Stimulated activated memory B cell treated with anti-CD40 and anti-IgM and Interleukin-4, amounts not matched to agents 10 μg/mL and 1 μg/mL and 100 μg/mL, for 72 hours (primary cell): ENCODE results near the gene LRP11.
"Not testable (repeated sequence)": the region's sequence is repeated elsewhere in the genome, so short reads cannot be mapped to it uniquely, and the experiment has no call there.

ENCODE experiments used
- ATAC-seq: fragments of 150-1000 bp; cut with Tn5 transposase; 2 replicates; pipeline ENCODE4 v1.10.0; 2021
- H3K27ac Mint-ChIP-seq: one replicate; pipeline ENCODE4 v1.8.0; 2022; ENCODE audit warnings: mild to moderate bottlenecking, mixed read lengths
- H3K27me3 Mint-ChIP-seq: one replicate; pipeline ENCODE4 v1.8.0; 2022; ENCODE audit warnings: mixed read lengths
- H3K36me3 Mint-ChIP-seq: one replicate; pipeline ENCODE4 v1.8.0; 2022; ENCODE audit warnings: mixed read lengths
- H3K4me1 Mint-ChIP-seq: one replicate; pipeline ENCODE4 v1.8.0; 2022; ENCODE audit warnings: mixed read lengths
- H3K4me3 Mint-ChIP-seq: one replicate; pipeline ENCODE4 v1.8.0; 2022; ENCODE audit warnings: mild to moderate bottlenecking, moderate library complexity, mixed read lengths
- H3K9me3 Mint-ChIP-seq: one replicate; pipeline ENCODE4 v1.8.0; 2022; ENCODE audit warnings: mixed read lengths

Gene LRP11, protein sequence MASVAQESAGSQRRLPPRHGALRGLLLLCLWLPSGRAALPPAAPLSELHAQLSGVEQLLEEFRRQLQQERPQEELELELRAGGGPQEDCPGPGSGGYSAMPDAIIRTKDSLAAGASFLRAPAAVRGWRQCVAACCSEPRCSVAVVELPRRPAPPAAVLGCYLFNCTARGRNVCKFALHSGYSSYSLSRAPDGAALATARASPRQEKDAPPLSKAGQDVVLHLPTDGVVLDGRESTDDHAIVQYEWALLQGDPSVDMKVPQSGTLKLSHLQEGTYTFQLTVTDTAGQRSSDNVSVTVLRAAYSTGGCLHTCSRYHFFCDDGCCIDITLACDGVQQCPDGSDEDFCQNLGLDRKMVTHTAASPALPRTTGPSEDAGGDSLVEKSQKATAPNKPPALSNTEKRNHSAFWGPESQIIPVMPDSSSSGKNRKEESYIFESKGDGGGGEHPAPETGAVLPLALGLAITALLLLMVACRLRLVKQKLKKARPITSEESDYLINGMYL

DNA sequence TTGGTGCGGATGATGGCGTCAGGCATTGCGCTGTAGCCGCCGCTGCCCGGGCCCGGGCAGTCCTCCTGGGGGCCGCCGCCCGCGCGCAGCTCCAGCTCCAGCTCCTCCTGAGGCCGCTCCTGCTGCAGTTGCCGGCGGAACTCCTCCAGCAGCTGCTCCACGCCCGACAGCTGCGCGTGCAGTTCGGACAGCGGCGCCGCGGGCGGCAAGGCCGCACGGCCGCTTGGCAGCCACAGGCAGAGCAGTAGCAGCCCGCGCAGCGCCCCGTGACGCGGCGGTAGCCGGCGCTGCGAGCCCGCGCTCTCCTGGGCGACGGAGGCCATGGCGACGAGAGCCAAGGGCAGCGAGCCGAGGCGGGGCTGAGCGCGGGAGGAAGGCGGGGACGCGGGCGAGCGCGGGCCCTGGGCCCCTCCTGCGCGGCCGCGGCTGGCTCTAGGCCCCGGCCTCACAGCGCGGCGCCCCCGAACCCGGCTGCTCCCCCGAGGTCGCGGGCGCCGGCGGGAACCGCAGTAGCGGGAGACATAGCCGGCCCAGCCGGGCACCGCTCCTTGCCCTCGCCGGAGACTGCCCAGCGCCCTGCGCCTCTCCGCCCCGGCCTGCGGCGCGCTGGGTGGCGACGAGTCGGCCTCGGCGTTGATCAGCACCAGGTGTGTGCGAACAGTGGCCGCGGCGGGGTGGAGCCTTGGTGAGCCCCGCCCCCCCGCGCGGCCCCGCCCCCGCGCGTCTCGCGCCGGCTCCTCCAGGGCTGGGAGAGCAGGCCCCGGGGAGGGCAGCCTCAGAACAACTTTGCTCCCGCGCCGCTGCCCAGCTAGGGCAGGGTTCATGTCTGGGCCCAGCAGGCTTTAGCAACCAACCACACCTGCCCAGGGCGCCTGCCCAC is at the start of gene LRP11:
LRP11 (minus strand) TSS at position 662 of the 880 bp plus-strand sequence; CDS start at position 323, 339 bp downstream.
- H3K4me3 Mint-ChIP-seq: peak within 1 kb of the TSS; percentile 74
- peaks cover 13% of the 10 kb centered on the region for H3K4me1 Mint-ChIP-seq
- H3K36me3 Mint-ChIP-seq: no peaks in the 10 kb centered on the region

DNA sequence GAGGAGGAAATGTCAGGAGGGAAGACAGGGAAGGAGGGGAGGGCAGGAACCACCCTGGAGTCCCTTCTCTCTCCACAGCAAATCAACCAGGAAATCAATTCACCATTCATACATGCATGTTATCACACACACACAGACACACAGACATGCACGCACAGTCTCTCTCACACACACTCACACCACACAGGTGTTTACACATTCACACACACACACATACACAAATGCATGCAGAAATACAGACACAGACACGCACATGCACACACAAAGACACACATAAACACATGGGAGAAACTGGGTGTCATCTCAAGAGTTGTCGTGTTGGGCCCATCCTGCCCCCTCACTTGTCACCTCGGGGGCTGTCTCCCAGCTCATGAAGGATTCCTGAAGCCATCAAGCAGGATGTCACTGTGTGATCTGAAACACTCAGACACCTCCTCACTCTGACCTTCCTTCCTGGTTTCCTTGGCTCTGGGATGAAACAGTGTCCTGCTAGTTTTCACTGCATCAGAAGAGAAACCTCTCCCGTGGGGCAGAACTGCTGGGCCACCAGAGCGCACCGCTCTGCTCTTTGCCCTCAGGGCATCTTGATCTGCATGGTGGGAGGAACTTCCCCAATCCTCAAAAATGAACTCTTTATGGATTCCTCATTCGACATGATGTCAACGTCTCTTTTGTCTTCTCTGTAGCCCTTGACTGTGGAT is 49.5 kb upstream of the LRP11 start:
- Mint-ChIP-seq H3K27ac (no peak overlapping the region), H3K4me1 (peaks cover 10% of the 10 kb centered on the region), H3K36me3 (no peaks in the 10 kb centered on the region), H3K9me3 (peaks cover 4% of the 10 kb centered on the region), H3K4me3 (no peak overlapping the region), H3K27me3 (peaks cover 27% of the 10 kb centered on the region)
- no peak for ATAC-seq

More for the DNA sequence above, at the start of gene LRP11:
- H3K27ac Mint-ChIP-seq: no peak within 1 kb of the TSS
- ATAC-seq: peak; percentile 94
- H3K27me3 Mint-ChIP-seq: peaks cover 19% of the 10 kb centered on the region
- no peaks in the 10 kb centered on the region for H3K9me3 Mint-ChIP-seq

DNA sequence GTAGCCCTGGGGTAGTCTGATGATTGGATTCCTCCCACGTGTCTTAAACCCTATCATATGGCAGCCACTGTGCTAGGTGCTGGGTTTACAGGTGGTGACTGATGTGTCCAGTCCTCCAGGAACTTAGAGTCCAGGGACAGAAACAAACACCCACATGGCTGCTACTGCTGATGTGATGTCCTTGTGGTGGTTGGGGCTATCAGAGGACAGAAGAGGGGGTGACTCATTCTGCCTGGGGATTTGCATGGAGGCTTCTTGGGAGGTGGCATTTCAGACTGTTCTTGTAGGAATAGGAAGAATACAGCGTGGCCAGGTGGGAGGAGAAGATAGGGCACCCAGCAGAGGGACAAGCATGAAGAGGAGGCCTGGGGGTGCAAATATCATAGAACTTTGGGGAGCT is 48.9 kb upstream of the LRP11 start:
- Mint-ChIP-seq H3K36me3 (peaks cover 2% of the 10 kb centered on the region), H3K27ac (no peak overlapping the region), H3K27me3 (peaks cover 27% of the 10 kb centered on the region), H3K4me3 (no peak overlapping the region), H3K9me3 (peaks cover 6% of the 10 kb centered on the region), H3K4me1 (peaks cover 6% of the 10 kb centered on the region)
- ATAC-seq: no peak

DNA sequence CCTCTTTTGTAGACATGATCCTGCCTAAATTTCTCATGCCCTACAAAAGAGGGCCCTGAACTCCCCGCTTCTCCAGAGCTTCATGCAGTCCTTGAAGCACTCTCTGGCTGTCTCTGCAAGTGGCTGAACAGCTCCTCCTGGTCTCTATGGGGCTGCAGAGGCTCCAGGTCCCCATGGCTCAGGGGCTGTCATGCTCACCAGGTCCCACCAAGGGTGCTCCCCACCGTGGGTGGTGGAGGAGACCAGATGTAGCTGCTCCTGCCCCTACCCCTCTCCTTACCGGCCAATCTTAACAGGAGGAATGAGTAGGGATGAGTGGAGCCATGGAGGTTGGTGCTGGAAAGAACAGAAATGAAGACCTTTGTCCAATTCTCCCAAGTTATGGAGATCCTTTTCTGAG is 48.5 kb upstream of the LRP11 start:
- not testable (repeated sequence) for H3K4me3 Mint-ChIP-seq, H3K27ac Mint-ChIP-seq, H3K36me3 Mint-ChIP-seq, H3K4me1 Mint-ChIP-seq, H3K9me3 Mint-ChIP-seq, ATAC-seq
- H3K27me3 Mint-ChIP-seq: peaks cover 27% of the 10 kb centered on the region

DNA sequence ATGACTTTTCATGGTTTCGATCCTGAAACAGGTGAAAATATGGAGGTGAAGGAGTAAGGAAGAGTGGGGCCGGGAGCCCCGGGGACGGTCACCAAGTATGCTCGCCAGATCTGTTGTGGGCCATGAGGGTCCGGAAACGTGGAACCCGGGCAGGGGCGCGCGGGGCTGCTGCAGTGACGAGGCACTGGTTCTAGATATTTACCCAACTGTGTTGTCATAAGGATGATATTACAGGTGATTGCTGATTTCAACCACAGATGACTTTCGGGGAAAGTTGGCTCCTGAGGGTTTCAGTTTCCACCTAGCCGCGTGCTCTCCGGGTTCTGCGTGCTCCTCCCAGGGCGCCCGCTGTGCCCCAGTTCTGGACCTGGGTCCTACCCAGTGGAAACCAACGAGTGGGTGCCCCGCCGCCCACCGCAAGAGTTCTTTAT is 46.6 kb upstream of the LRP11 start:
- Mint-ChIP-seq H3K4me1 (no peaks in the 10 kb centered on the region), H3K36me3 (peaks cover 11% of the 10 kb centered on the region), H3K27ac (no peak overlapping the region), H3K9me3 (peaks cover 16% of the 10 kb centered on the region), H3K4me3 (no peak overlapping the region), H3K27me3 (peaks cover 27% of the 10 kb centered on the region)
- ATAC-seq: no peak

DNA sequence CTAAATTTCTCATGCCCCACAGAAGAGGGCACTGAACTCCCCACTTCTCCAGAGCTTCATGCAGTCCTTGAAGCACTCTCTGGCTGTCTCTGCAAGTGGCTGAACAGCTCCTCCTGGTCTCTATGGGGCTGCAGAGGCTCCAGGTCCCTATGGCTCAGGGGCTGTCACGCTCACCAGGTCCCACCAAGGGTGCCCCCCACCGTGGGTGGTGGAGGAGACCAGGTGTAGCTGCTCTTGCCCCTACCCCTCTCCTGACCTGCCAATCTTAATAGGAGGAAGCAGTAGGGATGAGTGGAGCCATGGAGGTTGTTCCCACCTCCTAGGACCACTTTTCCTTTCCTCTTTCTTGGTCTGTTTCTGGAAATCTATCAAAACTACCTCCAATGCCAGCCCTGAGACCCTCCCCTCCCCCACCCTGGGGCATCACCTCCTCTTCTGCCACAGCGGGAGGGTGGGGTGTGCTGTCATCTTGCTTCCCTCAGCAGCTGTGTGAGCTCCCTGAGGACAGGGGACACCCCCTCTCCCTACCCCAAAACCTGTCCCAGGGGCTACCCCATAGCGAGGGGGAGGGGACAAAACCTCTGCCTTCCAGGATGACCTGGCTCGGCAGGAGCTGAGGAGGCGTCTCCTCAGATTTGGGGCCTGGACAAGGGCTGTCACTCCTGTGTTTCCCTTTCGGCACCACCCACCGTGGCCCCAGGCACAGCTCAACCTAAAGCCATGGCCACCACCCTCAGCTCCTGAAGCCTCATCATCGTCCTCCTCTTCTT is 45.7 kb upstream of the LRP11 start:
- Mint-ChIP-seq H3K4me1 (no peaks in the 10 kb centered on the region), H3K9me3 (peaks cover 16% of the 10 kb centered on the region), H3K27ac (no peak overlapping the region), H3K27me3 (peaks cover 35% of the 10 kb centered on the region), H3K4me3 (no peak overlapping the region), H3K36me3 (peaks cover 11% of the 10 kb centered on the region)
- ATAC-seq: no peak

DNA sequence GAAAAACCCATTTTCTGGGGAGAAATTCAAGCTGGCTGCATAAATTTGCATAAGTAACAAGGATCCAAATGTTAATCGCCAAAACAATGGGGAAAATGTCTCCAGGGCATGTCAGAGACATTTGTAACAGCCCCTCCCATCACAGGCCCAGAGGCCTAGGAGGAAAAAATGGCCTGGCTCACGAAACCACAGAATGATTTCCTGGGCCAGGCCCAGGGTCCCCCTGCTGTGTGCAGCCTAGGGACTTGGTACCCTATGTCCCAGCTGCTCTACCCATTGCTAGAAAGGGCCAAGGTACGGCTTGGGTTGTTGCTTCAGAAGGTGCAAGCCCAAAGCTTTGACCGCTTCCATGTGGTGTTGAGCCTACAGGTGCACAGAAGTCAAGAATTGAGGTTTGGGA is 44.3 kb upstream of the LRP11 start:
- H3K36me3 Mint-ChIP-seq: peaks cover 11% of the 10 kb centered on the region
- ATAC-seq, H3K27ac Mint-ChIP-seq, H3K4me3 Mint-ChIP-seq, H3K4me1 Mint-ChIP-seq: not testable (repeated sequence)
- H3K9me3 Mint-ChIP-seq: peaks cover 16% of the 10 kb centered on the region
- peaks cover 46% of the 10 kb centered on the region for H3K27me3 Mint-ChIP-seq

DNA sequence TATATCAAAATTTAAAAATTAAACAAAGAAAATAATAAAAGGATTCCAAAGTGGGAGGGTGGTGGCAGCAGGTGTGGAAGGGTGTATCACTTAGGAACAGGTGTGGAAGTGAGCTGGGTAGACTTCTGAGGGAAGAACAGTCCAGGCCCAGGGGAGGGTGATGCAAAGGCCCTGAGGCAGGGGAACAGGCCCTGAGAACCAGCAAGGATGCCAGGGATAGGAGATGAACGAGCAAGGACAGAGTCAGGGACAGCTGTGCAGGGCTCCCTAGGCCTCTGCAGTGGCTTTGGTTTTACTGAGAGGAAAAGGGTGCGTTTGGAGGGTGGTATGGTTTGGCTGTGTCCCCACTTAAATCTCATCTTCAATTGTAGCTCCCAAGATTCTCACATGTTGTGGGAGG is 43.2 kb upstream of the LRP11 start:
- H3K27me3 Mint-ChIP-seq: peaks cover 49% of the 10 kb centered on the region
- ATAC-seq: no peak

DNA sequence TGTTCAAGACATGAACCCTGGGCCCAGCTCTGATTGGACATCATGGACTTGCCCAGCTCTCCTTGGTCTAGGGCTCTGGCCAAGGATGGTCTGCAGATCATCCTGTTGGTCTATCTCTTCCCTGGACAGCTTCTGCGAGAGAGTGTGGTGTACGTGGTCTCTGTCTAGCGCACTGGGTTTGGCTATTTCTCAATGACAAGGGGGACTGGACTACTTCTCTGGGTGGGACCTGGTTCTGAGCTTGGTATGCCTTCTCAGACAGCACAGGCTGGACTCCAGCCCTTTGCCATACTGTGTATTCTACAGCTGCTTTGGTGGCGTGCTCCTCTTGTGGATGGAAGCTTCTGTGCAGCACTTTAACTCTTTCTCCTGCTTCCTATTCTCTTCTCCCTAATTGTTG is 42.2 kb upstream of the LRP11 start:
- no peak overlapping the region for H3K27ac Mint-ChIP-seq
- no peaks in the 10 kb centered on the region for H3K4me1 Mint-ChIP-seq
- peaks cover 57% of the 10 kb centered on the region for H3K27me3 Mint-ChIP-seq
- H3K9me3 Mint-ChIP-seq: peaks cover 16% of the 10 kb centered on the region
- H3K36me3 Mint-ChIP-seq: peaks cover 11% of the 10 kb centered on the region
- no peak for ATAC-seq
- H3K4me3 Mint-ChIP-seq: no peak overlapping the region

More for the DNA sequence above, 43.2 kb upstream of the LRP11 start:
- no peak overlapping the region for H3K27ac Mint-ChIP-seq
- peaks cover 16% of the 10 kb centered on the region for H3K9me3 Mint-ChIP-seq
- H3K4me1 Mint-ChIP-seq: no peaks in the 10 kb centered on the region
- no peak overlapping the region for H3K4me3 Mint-ChIP-seq
- H3K36me3 Mint-ChIP-seq: peaks cover 11% of the 10 kb centered on the region

DNA sequence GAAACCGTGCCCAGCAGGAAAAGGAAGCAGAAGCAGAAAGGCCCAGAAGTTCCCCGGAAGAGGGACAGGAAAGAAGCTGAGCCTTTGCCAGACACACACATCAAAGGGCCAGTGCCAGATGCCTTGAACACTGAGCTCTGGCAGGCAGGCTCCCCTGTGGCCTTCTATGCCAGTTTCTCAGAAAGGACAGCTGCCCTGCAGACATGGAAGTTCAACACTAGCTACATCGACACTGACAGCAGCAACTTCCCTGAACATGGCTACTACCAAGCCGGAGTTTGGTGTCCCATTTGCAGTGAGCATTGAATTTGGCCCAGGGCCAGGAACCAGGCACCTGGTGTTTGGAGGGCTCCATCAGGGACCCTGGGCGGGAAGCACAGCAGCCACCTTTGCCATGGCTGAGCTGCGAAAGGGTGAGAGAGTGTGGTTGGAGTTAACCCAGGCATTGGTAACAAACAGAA is 41.8 kb upstream of the LRP11 start:
- peaks cover 55% of the 10 kb centered on the region for H3K27me3 Mint-ChIP-seq
- no peaks in the 10 kb centered on the region for H3K4me1 Mint-ChIP-seq
- peaks cover 16% of the 10 kb centered on the region for H3K9me3 Mint-ChIP-seq

DNA sequence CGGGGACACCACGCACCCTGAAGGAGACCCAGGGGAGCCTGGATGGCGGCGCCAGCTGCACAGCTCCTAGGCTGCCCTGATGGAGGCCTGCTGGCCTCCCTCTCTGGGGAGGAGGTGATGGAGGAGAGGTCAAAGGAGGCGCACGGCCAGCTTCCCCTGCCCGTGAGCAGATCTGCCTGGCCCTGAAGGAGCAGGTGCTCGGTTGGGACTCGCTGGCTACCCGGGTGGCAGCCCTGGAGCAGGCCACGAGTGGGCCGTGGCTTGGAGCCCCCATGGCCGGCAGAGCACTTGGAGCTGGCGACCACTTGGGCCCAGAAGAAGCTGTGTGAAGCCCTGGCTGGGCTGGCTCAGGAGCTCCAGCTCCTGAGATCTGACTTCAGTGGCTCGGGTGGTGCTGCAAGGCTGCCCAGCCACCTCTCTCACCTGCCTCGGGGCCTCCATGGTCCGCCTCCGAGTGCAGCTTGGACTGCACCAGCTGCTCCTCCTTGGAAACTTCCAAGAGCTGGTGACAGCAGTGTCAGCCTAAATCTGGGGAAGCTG is 41.3 kb upstream of the LRP11 start:
- H3K27ac Mint-ChIP-seq: no peak overlapping the region
- no peak overlapping the region for H3K4me3 Mint-ChIP-seq
- H3K36me3 Mint-ChIP-seq: peaks cover 11% of the 10 kb centered on the region
- no peaks in the 10 kb centered on the region for H3K4me1 Mint-ChIP-seq
- H3K27me3 Mint-ChIP-seq: peaks cover 55% of the 10 kb centered on the region
- peaks cover 16% of the 10 kb centered on the region for H3K9me3 Mint-ChIP-seq
- ATAC-seq: no peak

More for the DNA sequence above, 41.8 kb upstream of the LRP11 start:
- Mint-ChIP-seq H3K27ac (no peak overlapping the region), H3K4me3 (no peak overlapping the region), H3K36me3 (peaks cover 11% of the 10 kb centered on the region)
- ATAC-seq: no peak

DNA sequence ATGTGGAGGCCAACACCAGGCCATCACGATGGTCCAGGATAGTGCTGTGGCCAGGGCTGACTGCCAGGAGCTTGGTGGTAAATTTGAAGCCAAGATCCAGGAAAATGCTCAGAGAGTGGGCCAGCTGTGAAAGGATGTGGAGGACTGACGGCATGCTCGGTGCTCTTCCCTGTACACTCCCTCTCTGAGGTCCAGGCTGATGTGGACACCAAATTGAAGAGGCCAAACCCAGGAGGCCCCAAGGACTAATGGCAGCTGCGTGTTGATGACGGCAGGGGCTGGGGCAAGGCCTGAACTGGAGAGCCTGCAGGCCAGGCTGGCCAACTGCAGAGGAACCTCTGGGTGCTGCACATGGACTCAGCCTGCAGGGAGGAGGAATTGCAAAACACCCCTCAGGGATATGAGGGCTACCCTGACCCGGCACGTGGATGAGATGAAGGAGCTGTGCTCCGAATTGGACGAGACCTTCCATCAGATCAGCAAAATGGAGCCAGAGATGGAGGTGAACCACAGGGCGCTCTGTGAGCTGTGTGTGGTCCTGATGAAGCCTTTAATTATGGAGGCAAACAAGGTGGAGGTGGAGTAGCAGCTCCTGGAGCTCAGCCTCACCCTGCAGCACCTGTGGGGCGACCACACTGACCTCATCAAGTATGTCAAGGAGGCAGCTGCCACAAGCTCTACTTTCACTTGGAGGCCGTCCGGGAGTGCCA is 40.7 kb upstream of the LRP11 start:
- Mint-ChIP-seq H3K4me3 (no peak overlapping the region), H3K27me3 (peaks cover 55% of the 10 kb centered on the region), H3K36me3 (peaks cover 11% of the 10 kb centered on the region), H3K4me1 (no peaks in the 10 kb centered on the region), H3K9me3 (peaks cover 16% of the 10 kb centered on the region), H3K27ac (no peak overlapping the region)
- no peak for ATAC-seq

DNA sequence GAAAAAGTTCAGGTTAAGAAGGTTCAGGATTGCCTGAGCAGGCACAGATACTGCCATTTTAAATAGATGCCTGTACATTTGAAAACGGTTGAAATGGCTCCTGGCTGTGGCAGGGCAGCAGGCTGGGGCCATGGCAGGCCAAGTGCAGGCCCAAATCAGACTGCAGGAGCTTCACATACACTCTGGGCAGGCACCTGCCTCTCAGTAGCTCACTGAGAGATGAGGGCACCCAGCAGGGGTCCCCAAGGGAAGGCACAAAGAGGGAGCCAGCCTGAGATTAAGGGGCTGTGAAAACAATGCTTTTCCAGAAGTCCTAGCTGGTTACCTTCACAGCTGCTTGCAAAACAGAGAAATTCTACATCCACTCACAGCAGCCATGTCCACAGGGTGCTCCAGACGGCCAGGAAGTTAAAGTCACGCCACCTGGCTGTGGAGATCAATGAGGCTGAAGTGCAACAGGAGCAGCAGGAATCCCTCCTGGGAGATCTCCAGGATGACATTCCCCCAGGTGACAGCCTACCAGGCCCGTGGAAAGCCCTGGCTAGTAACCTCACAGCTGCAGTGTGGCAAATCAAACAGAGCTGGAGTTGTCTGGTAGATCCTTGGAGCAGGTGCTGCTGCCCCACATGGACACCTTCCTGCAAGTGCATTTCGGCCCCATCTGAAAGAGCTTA is 39.9 kb upstream of the LRP11 start:
- Mint-ChIP-seq H3K9me3 (peaks cover 16% of the 10 kb centered on the region), H3K4me3 (no peak overlapping the region), H3K4me1 (no peaks in the 10 kb centered on the region)

More for the DNA sequence above, 39.9 kb upstream of the LRP11 start:
- Mint-ChIP-seq H3K27ac (no peak overlapping the region), H3K36me3 (peaks cover 11% of the 10 kb centered on the region), H3K27me3 (peaks cover 60% of the 10 kb centered on the region)
- no peak for ATAC-seq
